OCI-M2 (cell line): Measurements from ENCODE around the gene ARFIP2.

ENCODE experiments used
- DNase-seq: peaks from one replicate; lab custom pipeline; 2025; ENCODE audit not compliant: unreplicated experiment; lab: John Stamatoyannopoulos, UW

ARFIP2 gene

DNA sequence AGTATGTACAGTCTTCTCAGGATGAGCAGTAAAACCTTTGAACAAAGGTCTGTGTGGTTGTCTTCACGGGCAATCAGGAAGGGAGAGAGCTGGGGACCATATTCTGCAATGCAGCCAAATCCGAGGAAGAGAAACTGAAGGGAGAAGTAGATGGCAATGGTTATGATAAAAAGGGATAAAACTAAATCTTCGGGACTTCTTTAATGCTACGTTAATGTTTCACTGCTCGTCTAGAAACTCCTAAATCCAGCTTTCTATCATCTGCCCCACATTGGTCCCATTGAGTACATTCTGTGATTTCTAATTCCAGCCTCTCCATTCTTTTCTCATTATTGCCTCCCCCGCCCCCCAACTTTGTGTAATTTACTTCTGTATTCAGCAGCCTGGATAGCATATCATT, 1.9 kb upstream of the ARFIP2 start:
- no peak for DNase-seq

DNA sequence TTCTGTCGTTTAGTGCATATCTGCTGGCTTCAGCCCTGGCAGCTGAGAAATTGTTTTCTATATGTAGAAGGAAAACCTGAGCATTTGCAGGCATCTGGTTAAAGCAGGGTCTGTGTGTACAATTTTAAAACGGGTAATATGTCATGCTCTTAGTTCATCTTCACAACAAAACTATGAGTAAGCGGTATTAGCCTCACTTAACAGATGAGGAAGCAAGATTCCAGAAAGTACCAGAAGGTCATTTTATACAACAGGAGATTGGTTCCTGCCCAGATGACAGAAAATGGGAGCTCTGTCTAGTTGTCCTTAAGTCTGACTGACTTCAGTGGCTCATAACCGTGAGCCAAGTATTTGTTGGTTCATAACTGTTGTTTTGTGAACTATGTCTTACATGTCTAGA, 1.3 kb upstream of the ARFIP2 start:
- DNase-seq: no peak

DNA sequence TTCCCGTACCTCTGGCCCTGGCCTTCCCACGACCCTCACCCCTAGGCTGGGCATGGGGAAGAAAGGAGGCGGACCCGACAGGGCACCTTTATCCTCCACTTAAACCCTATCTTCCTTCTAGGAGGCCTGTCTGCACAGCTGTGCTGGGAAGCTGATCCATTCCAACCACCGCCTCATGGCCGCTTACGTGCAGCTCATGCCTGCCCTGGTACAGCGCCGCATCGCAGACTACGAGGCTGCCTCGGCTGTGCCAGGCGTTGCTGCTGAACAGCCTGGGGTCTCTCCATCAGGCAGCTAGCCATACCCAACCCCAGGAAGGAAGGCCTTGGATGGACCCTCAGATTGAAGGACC, 769 bp upstream of the ARFIP2 start:
- no peak for DNase-seq

DNA sequence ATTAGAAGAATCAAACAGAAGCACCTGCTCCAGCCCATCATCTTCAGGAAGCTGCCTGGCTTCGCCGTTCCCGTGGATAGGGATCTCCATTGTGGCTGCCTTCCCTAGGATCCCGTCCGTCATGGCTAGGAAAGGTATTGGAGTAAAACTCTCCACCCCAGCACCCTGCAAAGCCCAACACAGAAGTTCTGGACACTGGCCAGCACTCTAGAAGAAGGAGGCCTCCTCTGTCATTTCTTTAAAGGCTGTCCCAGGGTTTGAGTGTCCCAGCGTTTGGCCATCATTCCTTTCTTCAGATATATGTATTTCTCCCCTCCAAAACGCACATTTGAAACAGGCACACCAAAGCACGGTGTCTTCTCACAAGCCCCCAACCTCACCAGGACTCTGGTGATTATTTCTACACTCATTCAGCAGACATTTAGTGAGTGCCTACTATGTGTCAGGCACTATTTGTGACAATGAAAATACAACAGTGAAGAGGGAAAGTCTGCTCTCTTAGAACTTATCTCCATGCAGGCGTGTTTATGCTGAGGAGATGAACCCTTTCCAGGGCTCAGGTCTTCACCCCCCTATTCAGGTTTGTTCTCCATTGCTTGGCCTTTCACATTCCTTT, 724 bp downstream of the ARFIP2 start:
- no peak for DNase-seq

DNA sequence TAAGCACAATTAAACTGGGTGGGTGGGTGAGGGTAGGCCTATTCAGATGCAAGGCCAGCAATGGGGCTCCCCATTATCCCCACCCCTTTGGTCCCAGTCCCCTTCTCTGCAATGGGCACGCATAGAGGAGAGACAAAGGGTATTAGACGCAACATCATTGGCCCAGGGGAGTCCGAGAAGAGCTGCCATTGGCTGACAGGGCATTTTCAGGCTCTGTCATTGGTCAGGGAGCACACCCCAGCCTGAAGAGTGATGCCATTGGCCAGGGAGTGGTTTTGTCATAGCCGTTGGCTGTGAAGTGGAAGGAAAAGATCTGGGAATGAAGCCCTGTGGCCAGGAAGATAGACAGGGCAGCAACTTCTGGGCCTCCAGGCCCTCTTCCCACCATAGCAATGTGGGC, 4.6 kb downstream of the ARFIP2 start:
- DNase-seq: no peak

DNA sequence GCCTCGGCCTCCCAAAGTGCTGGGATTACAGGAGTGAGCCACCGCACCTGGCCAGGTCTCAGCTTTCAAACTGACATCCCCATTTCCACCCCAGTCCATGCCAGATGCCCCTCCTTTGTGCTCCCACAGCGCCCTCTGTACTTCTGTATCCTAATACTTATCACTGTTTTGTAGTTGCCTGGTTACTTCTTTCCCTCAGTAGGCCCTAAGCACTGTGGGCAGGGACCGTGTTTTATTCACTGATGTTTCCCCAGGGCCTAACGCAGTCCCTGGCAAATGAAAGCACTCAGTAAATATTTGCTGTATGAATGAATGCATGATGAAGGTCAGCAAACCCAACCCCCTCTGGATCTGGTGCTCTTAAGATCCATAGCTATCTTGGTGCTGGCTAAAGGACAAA, 5.2 kb downstream of the ARFIP2 start:
- DNase-seq: no peak

DNA sequence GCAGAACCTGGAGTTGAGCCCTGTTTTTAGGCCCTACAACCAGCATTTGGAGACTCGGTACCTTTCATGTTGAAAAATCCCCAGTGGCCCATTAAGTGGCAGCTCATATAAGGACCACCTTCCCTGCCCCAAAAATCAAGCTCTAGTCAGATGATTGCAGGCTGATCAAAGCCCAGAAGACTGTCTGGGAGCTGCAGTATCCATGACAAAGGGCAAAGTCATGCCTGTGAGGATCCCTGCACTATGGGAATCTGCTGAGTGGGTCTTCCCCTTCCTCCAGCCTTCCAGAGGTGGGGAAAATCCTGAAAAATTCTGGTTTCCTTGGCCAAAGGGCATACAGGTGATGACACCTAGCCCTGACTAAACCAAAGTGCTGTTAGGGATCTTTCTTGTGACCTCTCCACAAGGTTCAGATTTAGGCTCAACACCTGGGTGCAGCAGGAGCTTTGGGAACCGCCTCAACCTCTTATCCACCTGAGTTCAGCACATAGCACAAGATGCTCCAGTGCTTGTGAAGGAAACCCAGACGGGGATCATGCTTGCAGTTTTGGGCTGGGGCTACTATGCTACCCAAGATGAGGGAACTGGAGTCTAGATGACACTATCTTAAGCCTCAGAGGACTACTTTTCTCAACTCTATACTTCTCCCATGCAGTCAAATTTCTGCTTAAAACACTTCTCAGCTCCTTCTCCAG, 6.2 kb downstream of the ARFIP2 start:
- DNase-seq: no peak

DNA sequence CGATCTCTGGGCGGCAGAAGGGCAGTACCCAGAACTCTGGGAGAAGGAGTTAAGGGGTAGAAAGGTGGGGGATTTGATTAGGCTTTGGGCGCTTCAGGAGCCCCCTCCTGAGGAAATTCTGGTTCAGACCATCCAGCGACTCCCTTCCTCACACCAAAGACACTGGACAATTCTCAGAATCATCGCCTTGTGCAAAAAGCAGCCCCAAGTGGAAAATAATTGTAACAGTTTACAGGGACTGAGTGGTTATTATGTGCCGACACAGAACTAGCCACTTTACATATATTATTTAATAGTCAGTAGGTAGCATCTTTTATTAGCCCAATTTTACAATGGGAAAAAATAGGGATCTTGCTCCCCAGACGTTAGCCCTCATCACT, 6.7 kb downstream of the ARFIP2 start:
- DNase-seq: no peak

DNA sequence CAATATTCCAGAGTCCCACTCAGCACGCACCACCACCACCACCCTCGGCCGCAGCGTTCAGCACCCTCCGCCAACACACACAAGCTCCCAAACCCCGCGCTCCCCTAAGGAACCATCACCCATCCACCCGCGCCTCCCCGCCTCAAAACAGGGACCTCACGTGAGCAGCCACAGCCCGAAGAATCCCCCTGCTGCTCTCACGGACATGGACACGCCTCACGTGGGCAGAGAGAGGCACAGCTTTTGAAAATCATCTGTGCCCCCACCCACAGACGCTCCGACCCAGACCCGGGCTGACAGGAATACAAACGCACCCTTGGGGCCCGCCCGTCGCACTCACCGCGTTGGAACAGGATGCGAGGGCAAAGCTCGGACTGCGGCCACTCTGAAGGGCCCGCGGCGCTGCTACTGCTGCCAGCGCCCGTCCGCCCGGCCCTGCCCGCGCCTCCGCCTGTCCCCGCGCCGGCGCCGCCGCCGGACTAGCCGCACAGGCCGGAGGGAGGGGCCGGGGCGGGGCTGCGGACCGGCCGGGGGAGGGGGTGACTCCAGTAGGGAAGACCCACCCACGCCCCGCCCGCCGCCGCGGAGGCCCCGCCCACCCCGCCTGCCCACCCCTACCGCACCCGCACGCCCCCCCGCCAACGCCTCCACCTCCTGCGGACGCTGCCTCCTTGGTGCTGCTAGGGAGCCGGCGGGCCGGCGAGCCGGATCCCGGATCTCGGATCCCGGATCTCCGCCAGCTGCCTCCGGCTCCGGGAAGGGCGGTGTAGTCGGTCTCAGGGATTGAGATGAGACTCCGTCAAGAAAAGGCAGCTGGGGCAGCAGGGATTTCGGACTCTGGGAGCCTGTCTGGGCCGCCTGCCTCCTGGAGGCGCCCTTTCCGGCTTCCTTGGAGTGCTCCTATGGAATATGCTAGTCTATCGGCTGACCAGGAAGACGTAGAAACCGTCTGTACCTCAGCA, 7.4 kb downstream of the ARFIP2 start, which contains the start of gene TRIM3:
Gene TRIM3, minus strand, starts transcription at position 491 of the 962 bp plus-strand sequence. CDS start 8,246 bp downstream, outside the sequence.
- DNase-seq: peak; percentile 10

DNA sequence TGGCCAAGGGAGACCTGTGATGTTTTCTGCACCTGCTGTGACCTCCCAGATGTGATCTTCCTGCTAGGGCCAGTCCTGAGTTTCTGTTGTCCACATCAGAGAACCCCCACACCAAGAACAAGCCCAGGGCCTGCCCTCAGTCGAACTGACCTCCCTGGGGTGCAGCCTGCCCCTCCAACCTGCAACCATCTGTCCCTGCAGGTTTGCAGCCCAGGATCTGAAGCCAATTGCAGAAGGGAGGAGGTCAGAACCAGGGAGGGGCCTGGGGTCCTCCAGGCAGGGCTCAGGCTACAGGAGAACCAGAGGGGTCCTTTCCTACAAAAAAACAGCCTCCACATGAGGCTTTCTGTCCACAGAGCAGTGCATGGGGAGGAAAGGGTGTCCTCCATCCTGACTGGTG, 8.2 kb downstream of the ARFIP2 start:
- no peak for DNase-seq

DNA sequence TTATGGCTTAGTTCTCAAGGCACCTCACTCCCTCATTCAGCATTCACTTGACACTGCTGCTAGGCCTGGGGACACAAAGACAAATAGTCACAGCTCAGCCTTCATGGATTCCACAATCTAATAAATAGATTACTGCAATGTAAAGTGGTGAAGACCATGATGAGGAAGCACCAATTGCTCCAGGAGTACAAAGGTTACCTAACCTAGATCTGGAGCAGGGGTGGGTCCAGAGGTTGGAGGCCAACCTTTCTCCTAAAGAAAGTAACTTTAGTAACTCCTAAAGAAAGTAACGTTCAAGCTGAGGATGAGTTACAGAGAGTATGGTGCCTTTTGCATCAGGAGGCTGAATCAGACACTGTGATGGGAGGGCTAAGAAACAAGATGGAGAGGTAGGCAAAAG, 11.5 kb downstream of the ARFIP2 start:
- no peak for DNase-seq

DNA sequence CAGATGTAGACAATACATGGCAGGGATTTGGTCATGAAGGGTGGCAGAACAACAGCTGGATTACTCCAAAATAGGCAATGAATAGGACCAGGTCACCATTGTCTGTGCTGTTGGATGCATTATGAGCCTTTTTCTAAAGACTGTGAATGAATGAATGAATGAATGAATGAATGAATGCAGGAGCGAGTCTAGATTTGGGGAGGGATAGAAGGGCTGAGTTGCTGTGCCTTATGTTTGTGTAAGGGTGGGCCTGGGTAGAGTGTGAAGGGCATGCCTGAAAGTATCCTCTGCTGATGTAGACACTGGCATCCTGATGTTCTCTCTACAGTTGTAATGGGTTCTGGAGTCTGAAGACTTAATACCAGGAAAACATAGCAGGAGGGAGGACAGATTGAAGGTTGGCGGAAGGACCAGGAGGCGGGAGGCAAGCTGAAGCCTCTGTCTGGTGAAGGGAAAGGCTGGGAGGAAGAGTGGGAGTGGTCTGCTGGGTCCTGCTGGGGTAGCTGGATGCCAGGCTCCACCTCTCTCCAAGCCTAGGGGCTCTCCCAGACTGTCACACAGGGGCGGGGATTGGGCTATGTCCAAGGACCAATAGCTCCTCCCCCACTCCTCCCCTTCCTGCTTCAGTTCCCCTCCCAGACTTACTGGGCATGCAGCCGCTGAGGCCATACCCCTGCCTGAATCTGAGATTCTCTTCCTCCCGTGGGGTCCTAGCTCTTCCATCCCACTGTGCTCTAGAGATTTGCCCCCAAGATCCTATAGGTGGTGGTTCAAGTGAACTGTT, 12.2 kb downstream of the ARFIP2 start:
- DNase-seq: no peak

DNA sequence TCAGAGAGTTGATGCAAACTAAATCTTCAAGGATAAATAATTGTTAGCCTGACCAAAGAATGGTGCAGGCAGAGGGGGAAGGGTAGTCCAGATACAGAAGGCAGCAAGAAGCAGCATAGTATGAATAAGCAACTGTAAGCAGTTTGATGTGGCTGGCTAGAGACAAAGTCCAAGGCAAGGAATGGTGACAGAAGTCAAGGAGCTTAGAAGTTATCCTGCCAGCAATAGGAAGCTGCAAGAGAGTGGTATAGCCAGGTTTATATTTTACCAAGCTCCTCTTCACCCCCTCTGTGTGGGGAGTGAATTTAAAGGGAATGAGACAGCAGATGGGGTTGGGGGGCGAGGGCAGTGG, 22.1 kb downstream of the ARFIP2 start:
- DNase-seq: no peak

DNA sequence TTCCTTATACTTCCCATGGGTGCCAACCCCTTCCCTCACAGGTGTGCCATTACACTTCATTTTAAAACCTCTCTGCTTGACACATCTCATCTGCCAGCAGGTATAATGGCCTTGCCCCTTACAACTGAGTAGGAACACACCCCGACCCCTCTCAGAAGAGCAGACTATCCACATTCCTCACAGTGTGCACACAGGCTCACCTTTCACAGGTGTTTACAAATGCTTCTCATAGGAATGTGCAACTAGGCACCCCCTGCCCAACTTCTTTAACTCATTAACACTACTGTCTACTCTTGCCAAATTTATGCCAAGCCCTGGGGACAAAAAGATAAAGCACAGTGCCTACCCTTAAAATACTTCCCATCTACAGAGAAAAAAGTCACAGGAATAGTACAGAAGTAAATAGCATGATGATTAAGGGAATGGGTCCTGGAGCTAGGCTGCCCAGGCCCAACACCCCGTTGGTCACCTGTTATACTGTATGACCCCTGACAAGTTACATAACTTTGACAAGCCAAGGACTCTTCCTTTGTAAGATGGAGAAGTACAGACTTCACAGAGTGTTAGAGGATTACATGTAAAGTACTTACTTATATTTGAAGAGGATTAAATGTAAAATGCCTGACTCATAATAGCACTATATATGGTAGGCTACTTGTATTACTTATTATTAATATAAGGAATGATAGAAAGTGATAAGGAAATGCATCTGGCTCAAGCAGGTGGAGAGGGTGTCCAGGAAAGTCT, 22.6 kb downstream of the ARFIP2 start:
- no peak for DNase-seq

DNA sequence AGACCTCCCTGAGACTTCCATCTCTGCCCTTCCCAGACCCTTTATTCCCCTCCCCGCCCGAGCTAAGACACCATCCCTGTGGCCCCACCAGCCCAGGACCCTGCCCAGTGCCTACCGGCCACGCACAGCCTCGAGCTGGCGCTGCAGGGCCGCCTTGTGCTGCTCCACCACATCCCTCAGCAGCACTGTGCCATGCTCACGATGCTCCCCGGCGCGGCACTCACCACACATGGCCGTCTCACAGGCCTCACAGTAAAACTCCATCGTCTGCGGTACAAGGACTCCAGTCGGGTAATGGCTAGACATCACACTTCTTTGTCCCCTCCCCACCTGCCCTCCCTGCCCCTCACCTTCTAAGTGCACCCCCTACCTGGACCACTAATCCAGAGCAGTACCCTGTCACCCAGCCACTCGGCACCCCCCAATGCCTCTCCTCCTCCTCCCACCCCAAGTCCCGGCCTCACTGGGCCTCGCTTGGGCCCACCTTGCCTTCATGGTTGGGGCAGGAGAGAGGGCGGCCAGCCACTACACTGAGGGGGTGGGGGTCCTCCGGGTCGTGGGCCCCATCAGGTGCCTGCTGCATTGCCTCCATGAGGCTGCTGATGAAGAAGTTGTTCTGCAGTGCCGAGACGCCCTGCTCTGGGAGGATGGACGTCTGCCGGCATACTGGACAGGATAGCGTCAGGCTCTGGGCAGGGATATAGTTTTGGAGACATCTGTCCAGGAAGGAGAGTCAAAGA, 23.4 kb downstream of the ARFIP2 start:
- no peak for DNase-seq

DNA sequence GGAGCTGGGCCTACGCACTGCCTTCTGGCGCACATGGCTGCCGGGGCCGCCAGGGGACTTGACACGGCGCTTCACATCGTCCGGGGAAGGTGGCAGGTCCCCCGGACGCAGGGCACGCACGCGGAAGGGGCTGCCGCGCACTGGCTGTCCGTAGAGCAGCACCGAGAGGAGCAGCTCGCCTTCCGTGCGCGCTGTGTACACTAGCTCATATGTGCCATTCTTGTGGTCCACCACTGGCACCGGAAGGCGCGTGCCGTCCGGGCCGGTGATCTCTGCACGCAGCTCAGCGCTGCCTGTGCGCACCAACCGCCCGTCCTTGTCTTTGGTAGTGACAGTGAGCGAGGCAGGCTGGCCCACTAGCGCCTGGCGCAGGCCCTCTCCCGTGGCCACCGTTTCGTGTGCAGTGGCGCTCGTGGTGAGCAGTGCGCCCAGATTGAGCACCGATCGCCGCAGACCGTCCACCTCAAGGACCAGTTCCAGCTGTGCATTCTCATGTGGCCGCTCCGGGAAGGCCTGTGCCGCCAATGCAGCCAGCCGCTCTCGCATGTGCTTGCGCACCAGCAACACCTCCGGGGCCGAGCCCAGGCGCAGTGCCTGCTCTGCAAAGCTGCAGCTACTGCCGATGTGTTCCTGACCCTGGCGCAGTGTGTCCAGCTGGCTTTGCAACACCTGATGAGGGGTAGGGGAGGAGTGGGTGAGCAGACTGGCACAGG, 24.6 kb downstream of the ARFIP2 start:
- no peak for DNase-seq

DNA sequence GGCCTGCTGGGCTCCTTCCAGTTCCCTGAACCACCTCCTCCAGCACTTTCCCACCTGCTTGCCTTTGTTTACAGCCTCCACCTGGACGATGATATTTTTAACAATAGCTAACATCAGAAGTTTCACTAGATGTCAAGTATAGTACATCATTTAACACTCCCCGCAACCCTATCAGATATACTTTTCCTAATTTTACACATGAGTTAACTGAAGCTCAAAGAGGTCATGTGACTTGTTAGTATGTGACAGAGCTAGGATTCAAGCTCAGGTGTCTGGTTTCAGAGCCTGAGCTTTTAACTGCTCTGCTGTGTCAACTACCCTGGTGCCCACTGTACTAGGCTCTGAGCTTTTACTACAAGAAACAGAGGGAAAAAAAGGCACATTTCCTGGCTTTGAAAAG, 26.1 kb downstream of the ARFIP2 start:
- DNase-seq: no peak

DNA sequence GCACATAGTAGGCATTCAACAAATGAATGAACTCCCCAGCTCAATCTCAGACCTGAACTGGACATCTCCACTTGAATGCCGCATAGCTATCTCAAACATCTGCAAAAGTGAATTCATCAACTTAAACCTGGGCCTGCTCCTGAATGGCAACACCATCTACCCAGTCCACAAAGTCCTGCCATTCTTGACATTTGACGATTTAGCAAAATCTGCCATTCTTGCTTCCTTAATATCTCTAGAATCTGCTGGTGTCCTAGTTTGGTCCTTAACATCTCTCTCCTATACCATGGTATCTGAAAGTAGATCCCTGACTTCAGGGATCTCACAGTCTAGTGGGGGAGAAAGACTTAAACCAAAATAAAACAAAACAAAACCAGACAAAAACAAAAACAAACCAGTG, 28.0 kb downstream of the ARFIP2 start:
- no peak for DNase-seq

DNA sequence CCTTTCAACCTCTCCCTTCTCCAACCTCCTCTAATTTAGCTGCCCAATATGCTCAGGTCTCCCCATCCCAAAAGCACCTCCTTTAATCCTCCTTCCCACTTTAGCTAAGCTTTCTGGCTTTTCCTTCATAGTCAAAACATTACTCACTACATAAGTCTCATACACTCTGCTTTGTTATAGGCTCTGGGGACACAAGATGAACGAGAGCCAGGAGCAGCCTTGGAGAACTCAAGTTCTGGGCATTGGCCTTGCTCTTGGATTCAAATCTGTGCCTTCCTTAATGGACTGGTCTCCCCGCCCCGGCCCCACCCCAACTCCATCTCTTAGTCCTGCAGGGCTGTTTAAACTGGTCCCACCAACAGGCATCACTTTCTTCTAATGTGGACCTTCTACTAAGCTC, 28.9 kb downstream of the ARFIP2 start:
- no peak for DNase-seq
